ENCODE results near the gene INTS4.
"Not testable (repeated sequence)": the region's sequence is repeated elsewhere in the genome, so short reads cannot be mapped to it uniquely, and the experiment has no call there.

The INTS4 gene

GRCh38 chr11:78022397-78023396, 28.2 kb upstream of the INTS4 start, which contains the start of gene KCTD14:
TSS of gene KCTD14 (minus strand) at chr11:78023276. CDS start at chr11:78023249, 27 bp downstream.
- no peak for DNase-seq

- no peak for DNase-seq
These were observed 27.1 kb upstream of the INTS4 start for GRCh38 chr11:78021611-78022010.

- DNase-seq = no peak
These were observed 25.8 kb upstream of the INTS4 start for GRCh38 chr11:78020246-78020645.

GRCh38 chr11:78019808-78020207, 25.3 kb upstream of the INTS4 start:
- no peak for DNase-seq

- DNase-seq = no peak
These were observed 21.4 kb upstream of the INTS4 start for GRCh38 chr11:78015878-78016277.

- DNase-seq = not testable (repeated sequence)
These were observed 20.6 kb upstream of the INTS4 start for GRCh38 chr11:78014937-78015520.

- no peak for DNase-seq
These were observed 16.8 kb upstream of the INTS4 start for GRCh38 chr11:78011301-78011700.

- no peak for DNase-seq
These were observed 16.3 kb upstream of the INTS4 start for GRCh38 chr11:78010755-78011154.

- DNase-seq = no peak
These were observed 15.8 kb upstream of the INTS4 start for GRCh38 chr11:78010304-78010703.

- no peak for DNase-seq
These were observed 14.6 kb upstream of the INTS4 start for GRCh38 chr11:78009062-78009461.

GRCh38 chr11:78000193-78000592, 5.7 kb upstream of the INTS4 start:
- peak in 30 of 56 donors; percentile 3 to 69 (median 18) for DNase-seq

GRCh38 chr11:77999446-78000030, 5.1 kb upstream of the INTS4 start:
- DNase-seq = no peak

- DNase-seq = peak in 5 of 56 donors; percentile 1 to 25 (median 6)
These were observed 566 bp downstream of the INTS4 start for GRCh38 chr11:77993902-77994301.

GRCh38 chr11:77990981-77991380, 3.5 kb downstream of the INTS4 start:
- no peak for DNase-seq

GRCh38 chr11:77986456-77986855, 8.0 kb downstream of the INTS4 start:
- DNase-seq = not testable (repeated sequence)

- no peak for DNase-seq
These were observed 13.0 kb downstream of the INTS4 start for GRCh38 chr11:77981346-77981947.

- DNase-seq = no peak
These were observed 26.1 kb downstream of the INTS4 start for GRCh38 chr11:77968337-77968736.

- DNase-seq = no peak
These were observed 26.7 kb downstream of the INTS4 start for GRCh38 chr11:77967753-77968152.

GRCh38 chr11:77967121-77967520, 27.3 kb downstream of the INTS4 start:
- no peak for DNase-seq

GRCh38 chr11:77966338-77966737, 28.1 kb downstream of the INTS4 start:
- DNase-seq = peak in 2 of 56 donors; percentile 3 to 4

- no peak for DNase-seq
These were observed 35.0 kb downstream of the INTS4 start for GRCh38 chr11:77959434-77959833.
